HG03432 (cell line): ENCODE results near the gene MRPS17.

Source experiments
- ATAC-seq: cut with Tn5 transposase; IDR thresholded peaks from one replicate; pipeline ENCODE4 v1.9.1; 2021; ENCODE audit warnings: mild to moderate bottlenecking, moderate library complexity; ENCODE audit not compliant: unreplicated experiment

The MRPS17 gene

GRCh38 chr7:55970561-55970960, 18.9 kb downstream of the MRPS17 start:
- ATAC-seq = no peak

GRCh38 chr7:55970978-55971377, 19.3 kb downstream of the MRPS17 start:
- no peak for ATAC-seq

GRCh38 chr7:55973747-55974250, 22.1 kb downstream of the MRPS17 start:
- ATAC-seq = no peak

- no peak for ATAC-seq
Measured at GRCh38 chr7:55975988-55976633, 24.4 kb downstream of the MRPS17 start.

GRCh38 chr7:55977831-55978230, 26.2 kb downstream of the MRPS17 start:
- ATAC-seq = no peak

- no peak for ATAC-seq
Measured at GRCh38 chr7:55980266-55980665, 28.6 kb downstream of the MRPS17 start.

- no peak for ATAC-seq
Measured at GRCh38 chr7:55983537-55983936, 31.9 kb downstream of the MRPS17 start.

- no peak for ATAC-seq
Measured at GRCh38 chr7:55992346-55992745, 40.7 kb downstream of the MRPS17 start.

GRCh38 chr7:55996856-55997500, 45.3 kb downstream of the MRPS17 start:
- no peak for ATAC-seq

- ATAC-seq = no peak
Measured at GRCh38 chr7:56003749-56004148, 52.1 kb downstream of the MRPS17 start.
